Lung (tissue), 12 donors: ENCODE data around the gene MEF2D. TPM values are rescaled to one million over a fixed set of nuclear protein-coding genes. Genes with fewer than 3 reads are reported as not detected.

Experiments used
- ATAC-seq: fragments of 200-7000 bp; cut with Tn5 transposase; one replicate; pipeline ENCODE4 v1.9.1; 2020; ENCODE audit warnings: moderate number of reproducible peaks; ENCODE audit not compliant: insufficient read depth, low FRiP score
- DNase-seq, 3 donors: peaks; one replicate each; pipeline ENCODE4 v3.0.0-alpha.2; 2013 to 2017
- H3K27ac ChIP-seq, 2 donors: one replicate each; pipeline ENCODE4 v1.5.1; 2013; ENCODE audit warnings: mild to moderate bottlenecking in 2 of 2, moderate library complexity in 2 of 2, control low read depth in 1 of 2, inconsistent platforms in 1 of 2, low read depth in 1 of 2, low read length in 1 of 2
- H3K27me3 ChIP-seq, 3 donors: one replicate each; pipeline ENCODE4 v1.5.1; 2013; ENCODE audit warnings: low read length in 2 of 3; ENCODE audit not compliant: control insufficient read depth in 3 of 3, insufficient read depth in 3 of 3
- H3K36me3 ChIP-seq, 4 donors: one replicate each; pipeline ENCODE4 v1.5.1; 2013; ENCODE audit warnings: low read length in 4 of 4, mild to moderate bottlenecking in 1 of 4, moderate library complexity in 1 of 4; ENCODE audit not compliant: control insufficient read depth in 4 of 4, insufficient read depth in 4 of 4
- H3K4me1 ChIP-seq, 5 donors: one replicate each; pipeline ENCODE4 v1.5.1; 2013; ENCODE audit warnings: low read length in 5 of 5, mild to moderate bottlenecking in 2 of 5, moderate library complexity in 1 of 5; ENCODE audit not compliant: control insufficient read depth in 5 of 5, insufficient read depth in 5 of 5
- H3K4me3 ChIP-seq: one replicate; pipeline ENCODE4 v1.5.1; 2013; ENCODE audit warnings: mild to moderate bottlenecking, control low read depth, moderate library complexity
- H3K9ac ChIP-seq, 2 donors: one replicate each; pipeline ENCODE4 v1.5.1; 2013; ENCODE audit warnings: low read length in 2 of 2, control low read depth in 1 of 2; ENCODE audit not compliant: insufficient read depth in 1 of 2
- H3K9me3 ChIP-seq, 4 donors: one replicate each; pipeline ENCODE4 v1.5.1; 2013; ENCODE audit warnings: low read length in 3 of 4, mild to moderate bottlenecking in 1 of 4, moderate library complexity in 1 of 4; ENCODE audit not compliant: control insufficient read depth in 4 of 4, insufficient read depth in 3 of 4
- CTCF ChIP-seq: IDR thresholded peaks from 2 replicates; pipeline ENCODE4 v1.5.1; 2012; ENCODE audit warnings: mild to moderate bottlenecking; ENCODE audit errors: control extremely low read depth, extremely low read depth
- WGBS, 2 donors: extraction: QIAGEN DNeasy Blood & Tissue Kit; methylation state at CpG; one replicate each; pipeline ENCODE4 v1.1.7; 2013; 5-methylcytosine and 5-hydroxymethylcytosine counted together
- polyA plus RNA-seq, 2 donors: library from polyadenylated mRNA; stranded (reverse); fragments of 200-250 nt; gene quantifications; one replicate each; pipeline ENCODE4 v1.2.1, GENCODE V29; 2013
- total RNA-seq, 2 donors: library from RNA; depleted of rRNA in 1 of 2; stranded (reverse); fragments of >200 nt in 1 of 2; gene quantifications; one replicate each; pipeline ENCODE4 v1.2.1, GENCODE V29; 2014 to 2021
- donor health status: control.
- donor health status: control.
- donor health status: Bipolar disorder and iron deficiency.
- donor health status: healthy.
- donor health status: DM: yes; HTN: yes; CAD: no.

The MEF2D gene
- total and polyA plus RNA-seq, 4 donors, result 23.0 to 52.5 (median 23.1) TPM

- WGBS, 2 donors, result 74 to 83% methylated on average over 9 of the region's 9 CpGs
- Histone ChIP-seq H3K4me3 (no peak overlapping the region), H3K9ac (no peak overlapping the region), H3K9me3 (no peaks in the 10 kb centered on the region), H3K4me1 (peaks cover 0 to 19% (median 5%) of the 10 kb centered on the region in 5 donors), H3K27me3 (no peaks in the 10 kb centered on the region), H3K27ac (no peak overlapping the region), H3K36me3 (peaks cover 15 to 53% (median 26%) of the 10 kb centered on the region in 4 donors)
- no peak for DNase-seq
- no peak for ATAC-seq
- TF ChIP-seq CTCF, result no peak
Measured at GRCh38 chr1:156467385-156467784, 33.2 kb downstream of the MEF2D start.

- DNase-seq (no peak), ATAC-seq (no peak)
- Histone ChIP-seq H3K9me3 (no peaks in the 10 kb centered on the region), H3K4me1 (peaks cover 0 to 19% (median 5%) of the 10 kb centered on the region in 5 donors), H3K27ac (peak overlapping the region in 1 of 2 donors; percentile 26), H3K9ac (no peak overlapping the region), H3K36me3 (peaks cover 15 to 43% (median 20%) of the 10 kb centered on the region in 4 donors), H3K27me3 (no peaks in the 10 kb centered on the region), H3K4me3 (no peak overlapping the region)
- WGBS, 2 donors, result 69 to 77% methylated on average over 17 of the region's 17 CpGs
- TF ChIP-seq CTCF, result no peak
Measured at GRCh38 chr1:156465747-156466365, 34.7 kb downstream of the MEF2D start.

- H3K4me1 ChIP-seq, result peaks cover 0 to 19% (median 5%) of the 10 kb centered on the region in 5 donors
- 80 to 87% methylated on average over 9 of the region's 9 CpGs for WGBS, 2 donors
- H3K9me3 ChIP-seq, result no peaks in the 10 kb centered on the region
- DNase-seq (no peak), ATAC-seq (no peak)
- no peak overlapping the region for H3K4me3 ChIP-seq
- no peak overlapping the region for H3K9ac ChIP-seq
- peaks cover 8 to 41% (median 20%) of the 10 kb centered on the region in 4 donors for H3K36me3 ChIP-seq
- TF ChIP-seq CTCF, result no peak
- peak overlapping the region; percentile 37 to 56 for H3K27ac ChIP-seq
- no peaks in the 10 kb centered on the region for H3K27me3 ChIP-seq
Measured at GRCh38 chr1:156464825-156465452, 35.6 kb downstream of the MEF2D start.
